Gastrocnemius medialis (tissue), 4 donors: ENCODE data around the gene CHMP6. TPM values are rescaled to one million over a fixed set of nuclear protein-coding genes. Genes with fewer than 3 reads are reported as not detected.

Experiments
- ATAC-seq, 2 donors: fragments of 150-250 bp; one replicate each; pipeline ENCODE4 v1.9.1; 2016
- DNase-seq, 2 donors: peaks; one replicate each; pipeline ENCODE4 v3.0.0-alpha.2; 2019
- H3K27ac ChIP-seq, 4 donors: fragments of 200-600 bp; sonication (generic); 1 replicate in 1 of 4; 2 replicates in 3 of 4; pipeline ENCODE4 v1.5.1; 2016 to 2018; ENCODE audit warnings: mild to moderate bottlenecking in 2 of 4, moderate library complexity in 1 of 4
- H3K27me3 ChIP-seq, 3 donors: fragments of 200-600 bp; sonication (generic) in 2 of 3; 1 replicate in 1 of 3; 2 replicates in 2 of 3; pipeline versions ENCODE4 v1.5.1 to v1.6.0; 2016 to 2019; ENCODE audit warnings: mild to moderate bottlenecking in 1 of 3, moderate library complexity in 1 of 3
- H3K36me3 ChIP-seq, 2 donors: fragments of 200-600 bp; sonication (generic) in 1 of 2; one replicate each; pipeline ENCODE4 v1.5.1; 2017 to 2018
- H3K4me1 ChIP-seq, 2 donors: fragments of 200-600 bp; sonication (generic) in 1 of 2; one replicate each; pipeline ENCODE4 v1.5.1; 2016 to 2017; ENCODE audit warnings: mild to moderate bottlenecking in 2 of 2
- H3K4me3 ChIP-seq, 4 donors: fragments of 200-600 bp; sonication (generic) in 3 of 4; 1 replicate in 1 of 4; 2 replicates in 3 of 4; pipeline ENCODE4 v1.5.1; 2016 to 2019; ENCODE audit warnings: mild to moderate bottlenecking in 2 of 4
- H3K9me3 ChIP-seq, 3 donors: fragments of 200-600 bp; sonication (generic) in 2 of 3; 1 replicate in 1 of 3; 2 replicates in 2 of 3; pipeline ENCODE4 v1.5.1; 2016 to 2019
- POLR2A ChIP-seq, 2 donors: fragments of 450-650 bp; IDR thresholded peaks; one replicate each; pipeline ENCODE4 v1.6.1; 2017; ENCODE audit warnings: antibody characterized with exemption in 2 of 2, mild to moderate bottlenecking in 2 of 2, moderate library complexity in 2 of 2
- in situ Hi-C, 4 donors: fragments of 200-750 bp; cut with MboI; loops; one replicate each; pipeline versions ENCODE4 v1.15.0 to v1.8.0; 2017; ENCODE audit warnings: low sequenced_read_pairs in 4 of 4
- intact Hi-C: fragments of 100-400 bp; cut with DNase I; formaldehyde crosslinking; loops from one replicate; pipeline ENCODE4 v1.15.1; 2023; ENCODE audit warnings: low total_unique reads
- total RNA-seq, 4 donors: library from RNA; depleted of rRNA; stranded (reverse); fragments of >200 nt; gene quantifications; one replicate each; pipeline versions ENCODE4 v1.1.0 to v1.2.3, GENCODE V29; 2016
- TF ChIP-seq, protein P1 (sequence below), 5 experiments: fragments of 450-650 bp in 3 of 5; fragments of 200-600 bp in 2 of 5; sonication (generic) in 2 of 5; IDR thresholded peaks in 4 of 5; conservative IDR thresholded peaks in 1 of 5; 1 replicate in 4 of 5; 2 replicates in 1 of 5; pipeline ENCODE4 v1.5.1; 2016 to 2019; ENCODE audit warnings: antibody characterized with exemption in 5 of 5, mild to moderate bottlenecking in 3 of 5, moderate library complexity in 3 of 5

The CHMP6 gene
- total RNA-seq, 4 donors from 2014 or later = 29.8 to 33.3 (median 33.0) TPM

DNA sequence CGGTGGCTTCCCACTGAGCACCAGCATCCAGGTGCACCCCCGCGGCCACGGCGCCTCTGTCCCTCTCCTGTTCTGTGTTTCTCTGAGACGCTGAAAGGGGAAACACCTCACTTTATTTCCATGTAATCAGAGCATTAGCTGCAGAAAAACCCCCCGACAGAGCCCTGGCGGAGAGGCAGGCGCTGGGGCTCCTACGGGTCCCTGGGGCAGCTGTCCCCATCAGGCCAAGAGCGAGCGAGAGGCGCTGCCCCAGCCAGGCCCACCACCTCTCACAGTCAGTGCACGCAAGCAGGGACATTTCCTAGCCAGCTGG, 27.1 kb upstream of the CHMP6 start:
- in situ Hi-C loops (no loop called here), intact Hi-C loops (no loop called here)
- Histone ChIP-seq H3K36me3 (peaks cover 0 to 15% of the 10 kb centered on the region in 2 donors), H3K27me3 (no peaks in the 10 kb centered on the region), H3K4me1 (peaks cover 39 to 42% of the 10 kb centered on the region in 2 donors), H3K4me3 (no peak overlapping the region), H3K9me3 (no peaks in the 10 kb centered on the region), H3K27ac (no peak overlapping the region)
- ATAC-seq = no peak
- TF ChIP-seq, protein P1, sequence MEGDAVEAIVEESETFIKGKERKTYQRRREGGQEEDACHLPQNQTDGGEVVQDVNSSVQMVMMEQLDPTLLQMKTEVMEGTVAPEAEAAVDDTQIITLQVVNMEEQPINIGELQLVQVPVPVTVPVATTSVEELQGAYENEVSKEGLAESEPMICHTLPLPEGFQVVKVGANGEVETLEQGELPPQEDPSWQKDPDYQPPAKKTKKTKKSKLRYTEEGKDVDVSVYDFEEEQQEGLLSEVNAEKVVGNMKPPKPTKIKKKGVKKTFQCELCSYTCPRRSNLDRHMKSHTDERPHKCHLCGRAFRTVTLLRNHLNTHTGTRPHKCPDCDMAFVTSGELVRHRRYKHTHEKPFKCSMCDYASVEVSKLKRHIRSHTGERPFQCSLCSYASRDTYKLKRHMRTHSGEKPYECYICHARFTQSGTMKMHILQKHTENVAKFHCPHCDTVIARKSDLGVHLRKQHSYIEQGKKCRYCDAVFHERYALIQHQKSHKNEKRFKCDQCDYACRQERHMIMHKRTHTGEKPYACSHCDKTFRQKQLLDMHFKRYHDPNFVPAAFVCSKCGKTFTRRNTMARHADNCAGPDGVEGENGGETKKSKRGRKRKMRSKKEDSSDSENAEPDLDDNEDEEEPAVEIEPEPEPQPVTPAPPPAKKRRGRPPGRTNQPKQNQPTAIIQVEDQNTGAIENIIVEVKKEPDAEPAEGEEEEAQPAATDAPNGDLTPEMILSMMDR (IDR thresholded peaks at IDR 0.05 in 4 of 5, conservative IDR thresholded peaks at IDR 0.05 in 1 of 5) = no peak
- TF ChIP-seq POLR2A (IDR thresholded peaks at IDR 0.05) = no peak
- no peak for DNase-seq

DNA sequence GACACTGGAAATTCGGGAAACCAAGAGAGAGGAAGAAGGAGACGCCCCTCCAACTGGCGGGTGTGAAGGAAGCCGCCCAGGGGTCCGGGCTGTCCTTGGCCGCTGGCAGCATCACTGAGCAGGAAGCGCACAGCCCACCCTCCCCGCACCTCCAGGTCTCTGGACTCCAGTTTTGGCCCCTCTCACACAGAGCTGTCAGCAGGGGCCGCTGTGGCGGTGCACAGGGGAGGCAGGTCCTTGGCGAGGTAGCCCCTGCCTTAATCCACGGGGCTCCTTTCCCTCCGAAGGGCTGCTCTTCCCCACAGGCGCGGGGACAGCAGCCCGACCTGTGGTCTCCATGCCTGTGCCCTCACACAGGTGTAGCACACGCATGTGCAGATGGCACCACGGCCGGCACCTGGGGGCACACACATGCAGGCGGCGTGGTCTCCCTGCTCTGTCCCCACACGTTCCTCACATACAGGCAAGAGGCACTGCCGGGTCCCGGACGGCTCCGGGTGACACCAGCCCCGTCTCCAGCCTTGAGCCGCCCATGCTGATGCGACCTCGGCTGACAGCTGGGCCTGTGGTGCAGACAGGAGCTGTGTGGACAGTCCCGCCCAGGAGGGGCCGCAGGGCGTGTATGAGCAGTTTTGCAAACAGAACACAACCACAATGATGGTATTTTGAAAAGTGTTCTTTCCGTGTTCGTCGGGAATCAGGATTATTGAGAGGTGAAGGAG, 26.6 kb upstream of the CHMP6 start:
- H3K27me3 ChIP-seq = no peaks in the 10 kb centered on the region
- H3K27ac ChIP-seq = no peak overlapping the region
- no peak overlapping the region for H3K4me3 ChIP-seq
- TF ChIP-seq, protein P1 (IDR thresholded peaks at IDR 0.05 in 4 of 5, conservative IDR thresholded peaks at IDR 0.05 in 1 of 5) = no peak
- TF ChIP-seq POLR2A (IDR thresholded peaks at IDR 0.05) = no peak
- ATAC-seq (no peak), DNase-seq (no peak)
- H3K9me3 ChIP-seq = no peaks in the 10 kb centered on the region
- intact Hi-C loops (loop anchor here (5.0 kb wide), 1 partner anchor 98 kb away; no protein-coding TSS in a partner anchor), in situ Hi-C loops (no loop called here)
- H3K36me3 ChIP-seq = peaks cover 0 to 15% of the 10 kb centered on the region in 2 donors
- H3K4me1 ChIP-seq = peaks cover 39 to 42% of the 10 kb centered on the region in 2 donors

DNA sequence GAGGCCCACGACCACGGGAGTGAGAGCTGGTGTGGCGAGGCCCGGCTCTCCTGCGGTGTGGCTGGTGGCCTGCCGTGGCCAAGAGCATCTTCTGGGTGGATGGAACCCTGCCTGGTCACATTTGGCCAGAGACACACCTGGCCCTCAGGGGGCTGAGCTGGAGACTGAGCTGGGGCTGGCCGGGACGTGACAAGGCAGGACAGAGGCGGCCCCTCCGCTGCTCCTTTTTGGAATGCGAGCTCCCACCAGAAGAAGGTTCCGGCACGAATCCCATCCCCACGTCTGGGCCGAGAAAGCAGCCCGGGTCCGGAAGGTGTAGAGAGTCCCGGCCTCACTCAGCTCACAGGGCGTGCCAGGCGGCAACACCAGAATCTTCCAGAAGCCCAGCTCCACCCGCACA, 26.0 kb upstream of the CHMP6 start:
- DNase-seq = no peak
- no peak for ATAC-seq
- Histone ChIP-seq H3K4me3 (no peak overlapping the region), H3K27me3 (no peaks in the 10 kb centered on the region), H3K4me1 (peaks cover 38 to 42% of the 10 kb centered on the region in 2 donors), H3K9me3 (no peaks in the 10 kb centered on the region), H3K27ac (no peak overlapping the region), H3K36me3 (peaks cover 0 to 15% of the 10 kb centered on the region in 2 donors)
- TF ChIP-seq, protein P1 (IDR thresholded peaks at IDR 0.05 in 4 of 5, conservative IDR thresholded peaks at IDR 0.05 in 1 of 5) = no peak
- TF ChIP-seq POLR2A (IDR thresholded peaks at IDR 0.05) = no peak
- in situ Hi-C loops (no loop called here), intact Hi-C loops (loop anchor here (5.0 kb wide), 1 partner anchor 98 kb away; no protein-coding TSS in a partner anchor)

DNA sequence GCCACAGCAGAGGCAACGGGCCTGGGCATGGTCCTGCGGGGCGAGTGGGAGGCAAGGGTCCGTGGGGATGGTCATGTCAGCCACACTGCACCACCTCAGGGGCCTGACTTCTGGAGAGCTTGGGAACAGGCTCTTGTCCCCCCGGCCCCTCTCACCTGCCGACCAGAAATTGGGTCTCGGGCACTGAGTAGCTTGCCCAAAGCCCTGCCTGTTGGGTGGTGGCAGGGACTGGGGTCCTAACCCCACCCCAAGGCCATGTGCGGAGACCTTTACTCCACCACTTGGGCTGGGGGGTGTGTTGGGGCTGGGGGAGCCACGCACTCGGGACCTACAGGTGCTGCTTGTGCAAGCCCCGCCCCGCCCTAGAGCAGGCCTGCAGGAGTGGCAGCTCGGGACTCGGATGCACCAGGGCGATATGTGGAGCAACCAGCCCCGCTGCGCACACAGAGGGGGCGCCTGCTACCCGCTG, 24.2 kb upstream of the CHMP6 start:
- H3K36me3 ChIP-seq = peaks cover 0 to 15% of the 10 kb centered on the region in 2 donors
- in situ Hi-C loops (no loop called here), intact Hi-C loops (loop anchor here (5.0 kb wide), 1 partner anchor 100 kb away; no protein-coding TSS in a partner anchor)
- H3K27ac ChIP-seq = no peak overlapping the region
- TF ChIP-seq, protein P1 (IDR thresholded peaks at IDR 0.05 in 4 of 5, conservative IDR thresholded peaks at IDR 0.05 in 1 of 5) = no peak
- TF ChIP-seq POLR2A (IDR thresholded peaks at IDR 0.05) = no peak
- no peak for DNase-seq
- H3K4me1 ChIP-seq = peaks cover 27 to 29% of the 10 kb centered on the region in 2 donors
- no peak for ATAC-seq
- H3K27me3 ChIP-seq = peaks cover 0 to 10% (median 6%) of the 10 kb centered on the region in 3 donors
- no peak overlapping the region for H3K4me3 ChIP-seq
- H3K9me3 ChIP-seq = no peaks in the 10 kb centered on the region
